ENCODE results near the gene MFSD1. TPM values are rescaled to one million over a fixed set of nuclear protein-coding genes. Genes with fewer than 3 reads are reported as not detected.

MFSD1 gene
- total and polyA plus RNA-seq, 2 of the 8 experiments (the other 6 are each of a cell fraction or from before 2014, with no cell fraction given) = 9.3 to 11.5 TPM

DNA sequence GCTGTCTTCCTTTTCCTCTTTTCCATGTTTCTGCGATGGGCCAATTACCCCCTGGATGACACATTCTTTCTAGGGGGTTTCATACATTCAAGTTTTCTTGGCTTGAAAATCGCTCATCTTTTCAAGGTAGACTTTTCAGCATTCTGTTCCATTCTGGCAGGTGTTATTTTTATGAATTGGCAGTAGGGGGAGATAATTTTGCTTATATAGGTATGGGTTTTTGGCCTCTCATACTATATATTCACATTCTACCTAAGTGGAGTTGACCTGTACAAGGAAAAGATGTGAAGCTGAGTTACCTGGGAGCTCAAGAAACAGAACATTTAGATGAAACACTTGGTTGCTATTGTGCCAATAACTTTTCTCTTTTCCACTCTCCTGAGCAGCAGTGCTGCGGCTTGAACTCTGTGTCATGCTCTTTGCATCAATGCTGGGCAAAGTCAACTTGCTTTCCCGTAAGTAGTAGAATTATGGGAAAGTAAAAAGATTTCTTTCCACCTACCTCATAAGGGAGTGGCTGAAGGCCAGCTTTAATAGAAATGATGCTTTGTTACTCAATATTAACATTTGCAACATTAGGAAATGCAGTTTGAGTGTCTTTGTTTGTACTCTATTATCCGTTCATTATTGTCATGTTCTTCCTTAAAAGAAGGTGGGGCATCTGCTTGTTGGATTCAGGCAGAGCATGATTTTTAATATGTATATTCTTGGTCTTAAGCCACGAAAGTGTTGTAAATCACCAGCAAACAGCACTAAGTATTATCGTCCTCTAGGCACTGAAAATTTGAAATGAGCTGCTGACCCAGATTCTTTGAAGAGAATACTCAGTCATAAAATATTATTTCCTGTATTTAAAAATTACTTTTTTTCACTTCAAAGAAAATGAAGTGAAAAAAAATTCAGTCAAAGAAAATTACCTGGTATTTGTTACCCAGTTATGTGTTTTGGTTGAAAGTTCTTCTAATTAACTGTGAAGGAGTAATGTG lies 27.7 kb upstream of the MFSD1 start:
- Histone ChIP-seq H3K9me3 (ENCODE audit: insufficient read depth in 2 of 2, low read depth in 1 of 2, low read length in 1 of 2) (no peaks in the 10 kb centered on the region), H4K5ac (ENCODE audit: insufficient read length, low read depth, low read length) (no peak overlapping the region), H3K9ac (replicated peaks in 1 of 4; ENCODE audit: extremely low read depth in 1 of 4, low read depth in 3 of 4, low read length in 3 of 4) (no peak overlapping the region), H4K91ac (replicated peaks; ENCODE audit: insufficient read length, low read length) (no peak overlapping the region), H3K23ac (ENCODE audit: insufficient read length) (no peak overlapping the region), H3K14ac (ENCODE audit: insufficient read length) (no peak overlapping the region), H2BK20ac (ENCODE audit: low read length) (no peak overlapping the region), H3K27me3 (replicated peaks in 1 of 4; ENCODE audit: control insufficient read depth in 3 of 4, extremely low read depth in 1 of 4, insufficient read depth in 3 of 4, low read length in 3 of 4) (no peaks in the 10 kb centered on the region), H3K4ac (replicated peaks; ENCODE audit: insufficient read length, low read depth, low read length) (no peak overlapping the region), H2BK5ac (ENCODE audit: low read depth, low read length) (no peak overlapping the region), H3K4me1 (replicated peaks in 1 of 4; ENCODE audit: control insufficient read depth in 3 of 4, insufficient read depth in 4 of 4, low read length in 3 of 4) (no peaks in the 10 kb centered on the region), H3K56ac (replicated peaks; ENCODE audit: insufficient read length, low read depth, low read length) (no peak overlapping the region), H3K79me1 (ENCODE audit: low read depth, low read length) (no peaks in the 10 kb centered on the region), H2BK120ac (replicated peaks; ENCODE audit: low read depth, low read length) (no peak overlapping the region), H2AFZ (ENCODE audit: low read length) (no peak overlapping the region), H4K8ac (ENCODE audit: extremely low read depth, insufficient read depth, low read length) (no peak overlapping the region), H3K18ac (ENCODE audit: extremely low read depth, low read length) (no peak overlapping the region), H2BK15ac (ENCODE audit: low read length) (no peak overlapping the region), H3K27ac (ENCODE audit: low read depth, low read length) (no peak overlapping the region), H2BK12ac (ENCODE audit: low read depth, low read length) (no peak overlapping the region), H3K4me2 (ENCODE audit: insufficient read depth in 1 of 2, low read depth in 2 of 2, low read length in 2 of 2) (no peak overlapping the region), H4K20me1 (replicated peaks in 1 of 2; ENCODE audit: control insufficient read depth in 1 of 2, insufficient read depth in 2 of 2, low read length in 2 of 2) (no peaks in the 10 kb centered on the region), H3K79me2 (ENCODE audit: control insufficient read depth in 1 of 2, insufficient read depth in 2 of 2, low read length in 2 of 2) (no peaks in the 10 kb centered on the region), H3K23me2 (ENCODE audit: low read depth, low read length) (no peaks in the 10 kb centered on the region), H3K4me3 (ENCODE audit: extremely low read depth in 1 of 4, insufficient read depth in 2 of 4, low read depth in 3 of 4, low read length in 4 of 4) (no peak overlapping the region), H2AK5ac (ENCODE audit: low read depth, low read length) (no peak overlapping the region), H3K36me3 (ENCODE audit: control insufficient read depth in 2 of 4, insufficient read depth in 4 of 4, low read length in 3 of 4) (no peaks in the 10 kb centered on the region)
- FAIRE-seq = no peak
- ChIA-PET POLR2A (ENCODE audit: partially characterized antibody) (no interaction called here), CTCF (ENCODE audit: partially characterized antibody) (interaction anchor here (1.5 kb wide), 1 partner anchor 15 kb away, joined by 4 read pairs; no protein-coding TSS in a partner anchor)
- no peak for DNase-seq (ENCODE audit: low read depth in 1 of 2, low spot score in 2 of 2)
- WGBS, 2 experiments (ENCODE audit: extremely low coverage in 1 of 2, insufficient coverage in 1 of 2, insufficient read length in 1 of 2, insufficient replicate concordance in 2 of 2, low coverage in 1 of 2, low lambda C conversion rate in 2 of 2, missing lambda C conversion rate in 1 of 2) = 95% methylated on average over 7 of the region's 7 CpGs; no CpG with 5 or more reads in 1 of the 2 experiments
- TF ChIP-seq EP300 (IDR thresholded peaks at IDR 0.05; ENCODE audit: borderline replicate concordance in 1 of 2, low read depth in 2 of 2, low read length in 2 of 2) (no peak), ATF3 (IDR thresholded peaks at IDR 0.05; ENCODE audit: insufficient read depth, low read depth, low read length) (no peak), BACH1 (IDR thresholded peaks at IDR 0.05; ENCODE audit: low read length) (no peak), TEAD4 (IDR thresholded peaks at IDR 0.05; ENCODE audit: low read depth, low read length) (no peak), SAP30 (IDR thresholded peaks at IDR 0.05; ENCODE audit: insufficient read depth, insufficient replicate concordance, low read length) (no peak), RNF2 (IDR thresholded peaks at IDR 0.05; ENCODE audit: borderline replicate concordance, low read depth, low read length, missing control alignments, poor library complexity, severe bottlenecking) (no peak), SP1 (IDR thresholded peaks at IDR 0.05; ENCODE audit: low read depth, low read length) (no peak), TAF1 (IDR thresholded peaks at IDR 0.05; ENCODE audit: low read depth, low read length) (no peak), RAD21 (IDR thresholded peaks at IDR 0.05 in 1 of 2, conservative IDR thresholded peaks at IDR 0.05 in 1 of 2; ENCODE audit: low read depth in 2 of 2, low read length in 2 of 2) (no peak), SUZ12 (IDR thresholded peaks at IDR 0.05; ENCODE audit: low read length) (no peak)

Measured in H1 (cell line).